Left ventricle myocardium inferior (tissue), 1 donor: ENCODE data around the gene ANKRD33B. TPM values are rescaled to one million over a fixed set of nuclear protein-coding genes. Genes with fewer than 3 reads are reported as not detected.

Experiments
- DNase-seq: peaks from one replicate; pipeline ENCODE4 v3.0.0-alpha.2; 2020
- H3K27ac ChIP-seq: fragments of 200-600 bp; replicated peaks from 2 replicates; pipeline ENCODE4 v1.8.0; 2021
- H3K27me3 ChIP-seq: fragments of 200-600 bp; 2 replicates; pipeline ENCODE4 v1.8.0; 2021; ENCODE audit warnings: low read depth
- H3K36me3 ChIP-seq: fragments of 200-600 bp; 2 replicates; pipeline ENCODE4 v1.8.0; 2021
- H3K4me1 ChIP-seq: fragments of 200-600 bp; 2 replicates; pipeline ENCODE4 v1.8.0; 2021
- H3K4me3 ChIP-seq: fragments of 200-600 bp; 2 replicates; pipeline ENCODE4 v1.8.0; 2021; ENCODE audit warnings: mild to moderate bottlenecking, moderate library complexity
- H3K9me3 ChIP-seq: fragments of 200-600 bp; replicated peaks from 2 replicates; pipeline ENCODE4 v1.8.0; 2021
- CTCF ChIP-seq: fragments of 200-600 bp; IDR thresholded peaks from 2 replicates; pipeline ENCODE4 v1.8.0; 2021; ENCODE audit warnings: antibody characterized with exemption, mild to moderate bottlenecking, borderline replicate concordance
- intact Hi-C: fragments of 100-400 bp; cut with micrococcal nuclease; formaldehyde crosslinking; loops from one replicate; pipeline ENCODE4 v1.11.0; 2022
- total RNA-seq: library from RNA; stranded (reverse); fragmentation: NEBNext Ultra II Directional; extraction: Animal tissue kit (Norgen Biotek cat#: 25700); gene quantifications from one replicate; pipeline ENCODE4 v1.2.1, GENCODE V29; 2021
- donor health status: DM: no; HTN: yes; CAD: no; lungs with severe emphysema.

The ANKRD33B gene
- total RNA-seq, 1 donor from 2014 or later: 15.2 TPM

DNA sequence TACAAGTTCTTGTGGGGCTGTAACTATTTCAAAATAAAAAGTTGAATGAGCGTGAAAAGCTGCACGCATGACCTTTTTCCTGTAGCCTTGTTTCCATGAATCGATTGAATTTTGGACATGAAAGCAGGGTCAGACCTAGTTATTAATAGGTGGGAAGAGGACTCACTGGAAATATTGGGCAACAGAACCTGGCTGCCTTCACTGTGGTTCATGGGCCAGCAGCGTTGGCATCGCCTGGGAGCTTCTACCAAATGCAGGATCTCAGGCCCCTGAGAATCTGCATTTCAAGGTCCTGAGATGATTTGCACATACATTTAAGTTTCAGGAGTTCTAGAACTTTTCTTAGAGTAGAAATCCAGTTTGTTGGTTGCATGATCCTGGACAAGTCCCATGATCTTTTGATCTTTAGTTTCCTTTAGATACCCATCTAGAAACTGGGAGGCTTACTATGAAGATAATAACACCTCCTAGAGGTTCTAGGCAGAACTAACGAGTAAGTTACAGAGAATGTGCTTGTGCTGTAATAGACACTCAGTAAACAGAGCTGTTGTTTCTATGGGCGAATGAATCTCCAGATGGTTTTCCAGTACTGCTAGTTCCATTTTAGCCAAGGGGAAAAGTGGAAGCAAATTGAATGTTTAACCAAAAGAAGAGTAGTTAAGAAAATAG is 12.4 kb downstream of the ANKRD33B start:
- TF ChIP-seq CTCF: no peak
- Histone ChIP-seq H3K27me3 (no peaks in the 10 kb centered on the region), H3K4me3 (no peak overlapping the region), H3K4me1 (peaks cover 41% of the 10 kb centered on the region), H3K36me3 (no peaks in the 10 kb centered on the region), H3K27ac (no peak overlapping the region), H3K9me3 (no peaks in the 10 kb centered on the region)
- no peak for DNase-seq
- intact Hi-C loops: no loop called here

- no peak overlapping the region for H3K4me3 ChIP-seq
- TF ChIP-seq CTCF: no peak
- no peaks in the 10 kb centered on the region for H3K36me3 ChIP-seq
- no peaks in the 10 kb centered on the region for H3K9me3 ChIP-seq
- H3K27ac ChIP-seq: no peak overlapping the region
- no peak for DNase-seq
- intact Hi-C loops: no loop called here
- no peaks in the 10 kb centered on the region for H3K27me3 ChIP-seq
- H3K4me1 ChIP-seq: peaks cover 46% of the 10 kb centered on the region
Observed at GRCh38 chr5:10576790-10577189, 12.9 kb downstream of the ANKRD33B start.

- H3K27ac ChIP-seq: peak overlapping the region; percentile 79
- H3K4me3 ChIP-seq: no peak overlapping the region
- H3K4me1 ChIP-seq: peaks cover 53% of the 10 kb centered on the region
- DNase-seq: peak; percentile 37
- intact Hi-C loops: no loop called here
- no peaks in the 10 kb centered on the region for H3K9me3 ChIP-seq
- TF ChIP-seq CTCF: no peak
- H3K36me3 ChIP-seq: no peaks in the 10 kb centered on the region
- H3K27me3 ChIP-seq: no peaks in the 10 kb centered on the region
Observed at GRCh38 chr5:10577371-10578292, 13.8 kb downstream of the ANKRD33B start.

GRCh38 chr5:10578293-10578665 is 14.4 kb downstream of the ANKRD33B start:
- intact Hi-C loops: no loop called here
- Histone ChIP-seq H3K27me3 (no peaks in the 10 kb centered on the region), H3K9me3 (no peaks in the 10 kb centered on the region), H3K4me1 (peaks cover 56% of the 10 kb centered on the region), H3K36me3 (no peaks in the 10 kb centered on the region), H3K4me3 (no peak overlapping the region), H3K27ac (peak overlapping the region; percentile 79)
- no peak for TF ChIP-seq CTCF
- no peak for DNase-seq

- no peak for DNase-seq
- no peaks in the 10 kb centered on the region for H3K9me3 ChIP-seq
- TF ChIP-seq CTCF: no peak
- peaks cover 62% of the 10 kb centered on the region for H3K4me1 ChIP-seq
- no peaks in the 10 kb centered on the region for H3K36me3 ChIP-seq
- no peak overlapping the region for H3K4me3 ChIP-seq
- intact Hi-C loops: no loop called here
- no peak overlapping the region for H3K27ac ChIP-seq
- no peaks in the 10 kb centered on the region for H3K27me3 ChIP-seq
Observed at GRCh38 chr5:10578869-10579268, 15.0 kb downstream of the ANKRD33B start.
